Loucy (cell line): ENCODE data around the gene ATRNL1.
A peak's percentile ranks its signal among the peaks of the same experiment; 100 is the strongest.

Experiments used
- H2AFZ ChIP-seq: fragments of 200-600 bp; sonication (generic); 2 replicates; pipeline ENCODE4 v1.6.0; 2016; ENCODE audit warnings: antibody characterized with exemption, mild to moderate bottlenecking, low read length, moderate library complexity
- H3F3A ChIP-seq: fragments of 200-600 bp; 2 replicates; pipeline ENCODE4 v1.6.0; 2016; ENCODE audit warnings: antibody characterized with exemption, low read depth, mild to moderate bottlenecking
- H3K27me3 ChIP-seq: fragments of 200-600 bp; sonication (generic); 2 replicates; pipeline ENCODE4 v1.6.1; 2014; ENCODE audit warnings: low read length, mild to moderate bottlenecking; ENCODE audit not compliant: insufficient read depth, poor library complexity, severe bottlenecking
- H3K36me3 ChIP-seq: fragments of 200-600 bp; sonication (generic); 2 replicates; pipeline ENCODE4 v1.6.1; 2016; ENCODE audit warnings: low read length; ENCODE audit not compliant: insufficient read depth
- H3K4me1 ChIP-seq: fragments of 200-600 bp; sonication (generic); 2 replicates; pipeline ENCODE4 v1.5.1; 2014; ENCODE audit warnings: low read length, mild to moderate bottlenecking; ENCODE audit not compliant: insufficient read depth, poor library complexity, severe bottlenecking
- H3K4me2 ChIP-seq: fragments of 200-600 bp; sonication (generic); 2 replicates; pipeline ENCODE4 v1.6.0; 2014; ENCODE audit warnings: antibody characterized with exemption, low read length, low read depth, mild to moderate bottlenecking; ENCODE audit not compliant: poor library complexity, severe bottlenecking
- H3K4me3 ChIP-seq: fragments of 200-600 bp; sonication (generic); 2 replicates; pipeline ENCODE4 v1.5.1; 2014; ENCODE audit warnings: low read length, mild to moderate bottlenecking, mixed read lengths; ENCODE audit not compliant: poor library complexity, severe bottlenecking
- H3K79me2 ChIP-seq: fragments of 200-600 bp; sonication (generic); 2 replicates; pipeline ENCODE4 v1.6.1; 2014; ENCODE audit warnings: low read length; ENCODE audit not compliant: insufficient read depth
- H3K9ac ChIP-seq: fragments of 200-600 bp; sonication (generic); 2 replicates; pipeline ENCODE4 v1.6.0; 2014; ENCODE audit warnings: mild to moderate bottlenecking, low read depth, low read length, moderate library complexity; ENCODE audit not compliant: poor library complexity, severe bottlenecking
- H3K9me2 ChIP-seq: fragments of 200-600 bp; sonication (generic); replicated peaks from 2 replicates; pipeline ENCODE4 v1.6.1; 2016; ENCODE audit warnings: low read depth, low read length, mixed read lengths
- H3K9me3 ChIP-seq: fragments of 200-600 bp; sonication (generic); 2 replicates; pipeline ENCODE4 v1.6.1; 2014; ENCODE audit warnings: mild to moderate bottlenecking, antibody characterized with exemption, low read length, low read depth; ENCODE audit not compliant: insufficient read depth
- H4K20me1 ChIP-seq: fragments of 200-600 bp; sonication (generic); 2 replicates; pipeline ENCODE4 v1.6.0; 2014; ENCODE audit warnings: antibody characterized with exemption, low read length, mild to moderate bottlenecking; ENCODE audit not compliant: insufficient read depth, poor library complexity, severe bottlenecking
- EZH2phosphoT487 ChIP-seq: fragments of 200-600 bp; IDR thresholded peaks from 2 replicates; pipeline ENCODE4 v1.6.1; 2018; ENCODE audit warnings: antibody characterized with exemption, mild to moderate bottlenecking, moderate library complexity, borderline replicate concordance
- TF ChIP-seq, protein P1 (sequence below): fragments of 200-600 bp; sonication (generic); conservative IDR thresholded peaks from 2 replicates; pipeline ENCODE4 v1.5.1; 2014; ENCODE audit warnings: mild to moderate bottlenecking, antibody characterized with exemption, low read length

ATRNL1 gene

DNA sequence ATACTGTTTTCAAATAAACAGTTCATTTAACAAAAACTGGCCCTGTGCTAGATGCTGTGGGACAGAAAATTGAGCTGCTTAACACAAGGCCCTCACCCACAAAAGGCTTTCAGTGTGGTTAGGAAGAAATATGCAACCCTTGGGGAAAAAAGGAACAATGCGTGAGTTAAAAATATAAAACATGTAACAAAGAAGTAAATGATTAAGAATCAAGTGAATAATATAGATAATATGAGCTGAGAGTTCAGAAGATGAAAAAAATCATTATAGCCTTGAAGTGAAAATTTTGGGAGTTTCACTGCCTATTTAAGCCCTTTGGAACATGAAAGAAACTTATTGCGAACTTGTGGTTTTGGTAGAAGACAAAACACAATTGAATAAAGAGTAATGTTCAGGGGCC is 684.5 kb downstream of the ATRNL1 start:
- no peaks in the 10 kb centered on the region for H3K36me3 ChIP-seq
- no peaks in the 10 kb centered on the region for H3K9me3 ChIP-seq
- H3K9me2 ChIP-seq: no peaks in the 10 kb centered on the region
- H4K20me1 ChIP-seq: no peaks in the 10 kb centered on the region
- H3K4me2 ChIP-seq: no peak overlapping the region
- H3K79me2 ChIP-seq: no peaks in the 10 kb centered on the region
- no peaks in the 10 kb centered on the region for H3K27me3 ChIP-seq
- no peak overlapping the region for H3K4me3 ChIP-seq
- no peak overlapping the region for H2AFZ ChIP-seq
- peaks cover 29% of the 10 kb centered on the region for H3K4me1 ChIP-seq
- no peak for TF ChIP-seq EZH2phosphoT487
- TF ChIP-seq, protein P1, sequence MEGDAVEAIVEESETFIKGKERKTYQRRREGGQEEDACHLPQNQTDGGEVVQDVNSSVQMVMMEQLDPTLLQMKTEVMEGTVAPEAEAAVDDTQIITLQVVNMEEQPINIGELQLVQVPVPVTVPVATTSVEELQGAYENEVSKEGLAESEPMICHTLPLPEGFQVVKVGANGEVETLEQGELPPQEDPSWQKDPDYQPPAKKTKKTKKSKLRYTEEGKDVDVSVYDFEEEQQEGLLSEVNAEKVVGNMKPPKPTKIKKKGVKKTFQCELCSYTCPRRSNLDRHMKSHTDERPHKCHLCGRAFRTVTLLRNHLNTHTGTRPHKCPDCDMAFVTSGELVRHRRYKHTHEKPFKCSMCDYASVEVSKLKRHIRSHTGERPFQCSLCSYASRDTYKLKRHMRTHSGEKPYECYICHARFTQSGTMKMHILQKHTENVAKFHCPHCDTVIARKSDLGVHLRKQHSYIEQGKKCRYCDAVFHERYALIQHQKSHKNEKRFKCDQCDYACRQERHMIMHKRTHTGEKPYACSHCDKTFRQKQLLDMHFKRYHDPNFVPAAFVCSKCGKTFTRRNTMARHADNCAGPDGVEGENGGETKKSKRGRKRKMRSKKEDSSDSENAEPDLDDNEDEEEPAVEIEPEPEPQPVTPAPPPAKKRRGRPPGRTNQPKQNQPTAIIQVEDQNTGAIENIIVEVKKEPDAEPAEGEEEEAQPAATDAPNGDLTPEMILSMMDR: no peak
- peaks cover 5% of the 10 kb centered on the region for H3F3A ChIP-seq
- no peak overlapping the region for H3K9ac ChIP-seq

DNA sequence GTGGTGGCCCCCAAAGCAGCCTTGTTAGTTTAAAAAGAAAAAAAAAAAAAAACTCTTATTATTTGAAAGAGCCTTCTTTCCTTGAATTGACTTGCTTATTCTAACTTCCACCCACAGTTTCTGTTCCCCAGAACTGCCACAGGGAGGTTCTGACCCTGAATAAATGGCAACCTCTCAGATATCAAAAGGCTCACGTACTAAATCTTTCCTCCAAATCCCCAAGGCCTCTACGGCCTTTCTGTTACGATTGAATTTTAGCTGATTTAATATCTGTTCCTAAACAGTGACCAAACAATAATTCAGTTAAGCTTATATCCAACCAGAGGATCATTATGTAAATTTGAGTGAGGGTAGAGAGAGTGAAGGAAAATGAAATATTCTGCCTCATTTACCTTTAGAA is 697.1 kb downstream of the ATRNL1 start:
- TF ChIP-seq, protein P1: no peak
- TF ChIP-seq EZH2phosphoT487: no peak
- no peaks in the 10 kb centered on the region for H3K79me2 ChIP-seq
- peaks cover 37% of the 10 kb centered on the region for H3K4me1 ChIP-seq
- H3K9me2 ChIP-seq: no peaks in the 10 kb centered on the region
- peak overlapping the region; percentile 5 for H3K9ac ChIP-seq
- H3K36me3 ChIP-seq: no peaks in the 10 kb centered on the region
- no peaks in the 10 kb centered on the region for H3K9me3 ChIP-seq
- H3K4me3 ChIP-seq: no peak overlapping the region
- 0 out of 2 replicates have a peak, but pooled peaks cover 7% of the 10 kb centered on the region for H3F3A ChIP-seq
- H2AFZ ChIP-seq: no peak overlapping the region
- H4K20me1 ChIP-seq: no peaks in the 10 kb centered on the region
- H3K4me2 ChIP-seq: peak overlapping the region; percentile 31
- no peaks in the 10 kb centered on the region for H3K27me3 ChIP-seq

DNA sequence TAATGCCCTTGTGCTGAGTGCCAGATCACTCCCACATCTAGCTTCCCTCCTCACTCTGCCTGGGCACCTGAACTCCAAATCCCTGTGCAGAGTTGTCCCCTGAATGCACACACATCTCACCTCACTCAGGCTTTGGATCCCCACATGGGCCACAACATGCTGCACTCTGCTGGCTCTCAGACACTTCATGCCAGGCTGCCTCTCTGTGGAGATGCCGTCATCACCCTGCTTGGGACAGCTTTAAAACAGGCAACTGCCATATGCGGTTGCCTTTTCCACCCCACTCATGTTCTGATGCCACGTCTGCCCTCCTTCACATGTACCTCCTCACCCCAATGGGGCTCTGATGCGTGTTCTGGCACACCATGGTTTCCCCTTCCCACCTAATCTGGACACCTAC is 702.8 kb downstream of the ATRNL1 start:
- Histone ChIP-seq H4K20me1 (no peaks in the 10 kb centered on the region), H3K4me1 (peaks cover 18% of the 10 kb centered on the region), H3K9me3 (no peaks in the 10 kb centered on the region; the same call in 1 of the 2 replicates), H3K4me3 (no peak overlapping the region), H3K9me2 (no peaks in the 10 kb centered on the region), H3K36me3 (no peaks in the 10 kb centered on the region), H3K9ac (no peak overlapping the region), H2AFZ (no peak overlapping the region), H3K79me2 (no peaks in the 10 kb centered on the region), H3F3A (no peaks in the 10 kb centered on the region), H3K27me3 (no peaks in the 10 kb centered on the region), H3K4me2 (no peak overlapping the region)
- TF ChIP-seq, protein P1: no peak
- no peak for TF ChIP-seq EZH2phosphoT487
